Karpas-422 (cell line): ENCODE results near the gene TPCN2. TPM values are rescaled to one million over a fixed set of nuclear protein-coding genes. Genes with fewer than 3 reads are reported as not detected.

ENCODE experiments used
- DNase-seq: peaks from one replicate; pipeline ENCODE4 v3.0.0-alpha.2; 2015
- H2AFZ ChIP-seq: fragments of 200-600 bp; sonication (generic); 2 replicates; pipeline ENCODE4 v1.6.1; 2014; ENCODE audit warnings: antibody characterized with exemption, low read length, mixed read lengths
- H3K27ac ChIP-seq: fragments of 200-600 bp; sonication (generic); 2 replicates; pipeline ENCODE4 v1.5.1; 2014; ENCODE audit warnings: mild to moderate bottlenecking, low read length, moderate library complexity
- H3K27me3 ChIP-seq: fragments of 200-600 bp; sonication (generic); 2 replicates; pipeline ENCODE4 v1.6.1; 2014; ENCODE audit warnings: low read length, mixed read lengths
- H3K36me3 ChIP-seq: fragments of 200-600 bp; sonication (generic); 2 replicates; pipeline ENCODE4 v1.6.1; 2014; ENCODE audit warnings: low read length, mixed read lengths; ENCODE audit not compliant: insufficient read depth
- H3K4me1 ChIP-seq: fragments of 200-600 bp; sonication (generic); 2 replicates; pipeline ENCODE4 v1.6.1; 2014; ENCODE audit warnings: mild to moderate bottlenecking, low read length, mixed read lengths
- H3K4me2 ChIP-seq: fragments of 200-600 bp; sonication (generic); 2 replicates; pipeline ENCODE4 v1.6.1; 2014; ENCODE audit warnings: low read length, low read depth, mild to moderate bottlenecking; ENCODE audit not compliant: poor library complexity, severe bottlenecking
- H3K4me3 ChIP-seq: fragments of 200-600 bp; sonication (generic); 2 replicates; pipeline ENCODE4 v1.5.1; 2014; ENCODE audit warnings: mild to moderate bottlenecking, antibody characterized with exemption, low read length, mixed read lengths
- H3K79me2 ChIP-seq: fragments of 200-600 bp; sonication (generic); 2 replicates; pipeline ENCODE4 v1.6.1; 2014; ENCODE audit warnings: mild to moderate bottlenecking, low read length, mixed read lengths
- H3K9ac ChIP-seq: fragments of 200-600 bp; sonication (generic); 2 replicates; pipeline ENCODE4 v1.6.0; 2014; ENCODE audit warnings: low read length
- H3K9me2 ChIP-seq: fragments of 200-600 bp; sonication (generic), shearing (Covaris generic); replicated peaks from 2 replicates; pipeline ENCODE4 v1.6.0; 2014; ENCODE audit warnings: mild to moderate bottlenecking, low read length, moderate library complexity; ENCODE audit not compliant: insufficient read depth
- H3K9me3 ChIP-seq: fragments of 300-700, 200-600 bp; sonication (generic); 2 replicates; pipeline ENCODE4 v1.6.1; 2014; ENCODE audit warnings: low read length, mixed read lengths
- H4K20me1 ChIP-seq: fragments of 200-600 bp; sonication (generic); 2 replicates; pipeline ENCODE4 v1.6.1; 2014; ENCODE audit warnings: mild to moderate bottlenecking, antibody characterized with exemption, low read length, low read depth; ENCODE audit not compliant: insufficient read depth
- total RNA-seq: library from RNA; depleted of rRNA; stranded (reverse); fragments of >200 nt; shearing (Covaris generic); gene quantifications from 2 replicates; pipeline ENCODE4 v1.2.3, GENCODE V29; 2014; ENCODE audit warnings: low replicate concordance

TPCN2 gene
- total RNA-seq, 1 experiment from 2014 or later = 37.6 TPM

- no peak for DNase-seq
- no peaks in the 10 kb centered on the region for H3K9me3 ChIP-seq
- no peaks in the 10 kb centered on the region for H3K36me3 ChIP-seq
- H3K4me3 ChIP-seq = no peak overlapping the region
- no peak overlapping the region for H2AFZ ChIP-seq
- H4K20me1 ChIP-seq = 0 out of 2 replicates have a peak, but pooled peaks cover 4% of the 10 kb centered on the region
- no peak overlapping the region for H3K27ac ChIP-seq
- no peaks in the 10 kb centered on the region for H3K4me1 ChIP-seq
- no peak overlapping the region for H3K9ac ChIP-seq
- H3K9me2 ChIP-seq = no peaks in the 10 kb centered on the region
- H3K4me2 ChIP-seq = no peak overlapping the region
- H3K79me2 ChIP-seq = no peaks in the 10 kb centered on the region
- H3K27me3 ChIP-seq = no peaks in the 10 kb centered on the region
Observed at GRCh38 chr11:69160296-69161116, 111.8 kb downstream of the TPCN2 start.

GRCh38 chr11:69161117-69161407 lies 112.3 kb downstream of the TPCN2 start:
- Histone ChIP-seq H3K27ac (no peak overlapping the region), H3K4me2 (no peak overlapping the region), H3K9me3 (no peaks in the 10 kb centered on the region), H3K79me2 (no peaks in the 10 kb centered on the region), H4K20me1 (0 out of 2 replicates have a peak, but pooled peaks cover 4% of the 10 kb centered on the region), H2AFZ (no peak overlapping the region), H3K27me3 (no peaks in the 10 kb centered on the region), H3K4me1 (no peaks in the 10 kb centered on the region), H3K9ac (no peak overlapping the region), H3K36me3 (no peaks in the 10 kb centered on the region), H3K9me2 (no peaks in the 10 kb centered on the region), H3K4me3 (no peak overlapping the region)
- no peak for DNase-seq

GRCh38 chr11:69162505-69162904 lies 113.8 kb downstream of the TPCN2 start:
- DNase-seq = no peak
- H3K9me2 ChIP-seq = no peaks in the 10 kb centered on the region
- no peak overlapping the region for H3K27ac ChIP-seq
- H2AFZ ChIP-seq = no peak overlapping the region
- H3K4me2 ChIP-seq = no peak overlapping the region
- 0 out of 2 replicates have a peak, but pooled peaks cover 4% of the 10 kb centered on the region for H4K20me1 ChIP-seq
- no peak overlapping the region for H3K9ac ChIP-seq
- H3K9me3 ChIP-seq = no peaks in the 10 kb centered on the region
- peaks cover 6% of the 10 kb centered on the region for H3K4me1 ChIP-seq
- H3K27me3 ChIP-seq = no peaks in the 10 kb centered on the region
- H3K79me2 ChIP-seq = no peaks in the 10 kb centered on the region
- H3K36me3 ChIP-seq = no peaks in the 10 kb centered on the region
- no peak overlapping the region for H3K4me3 ChIP-seq

- Histone ChIP-seq H4K20me1 (0 out of 2 replicates have a peak, but pooled peaks cover 4% of the 10 kb centered on the region), H3K9me3 (no peaks in the 10 kb centered on the region), H3K79me2 (no peaks in the 10 kb centered on the region), H3K27ac (no peak overlapping the region), H3K9me2 (no peaks in the 10 kb centered on the region), H2AFZ (no peak overlapping the region), H3K4me2 (no peak overlapping the region), H3K4me1 (peaks cover 6% of the 10 kb centered on the region), H3K9ac (no peak overlapping the region), H3K27me3 (no peaks in the 10 kb centered on the region), H3K4me3 (no peak overlapping the region), H3K36me3 (no peaks in the 10 kb centered on the region)
- DNase-seq = no peak
Observed at GRCh38 chr11:69163842-69164241, 115.1 kb downstream of the TPCN2 start.

GRCh38 chr11:69164824-69165223 lies 116.1 kb downstream of the TPCN2 start:
- no peaks in the 10 kb centered on the region for H3K9me3 ChIP-seq
- H3K9ac ChIP-seq = no peak overlapping the region
- H3K4me2 ChIP-seq = no peak overlapping the region
- H3K79me2 ChIP-seq = no peaks in the 10 kb centered on the region
- H3K27me3 ChIP-seq = no peaks in the 10 kb centered on the region
- H3K4me1 ChIP-seq = peaks cover 6% of the 10 kb centered on the region
- H3K4me3 ChIP-seq = no peak overlapping the region
- H2AFZ ChIP-seq = no peak overlapping the region
- 0 out of 2 replicates have a peak, but pooled peaks cover 4% of the 10 kb centered on the region for H4K20me1 ChIP-seq
- H3K9me2 ChIP-seq = no peaks in the 10 kb centered on the region
- DNase-seq = no peak
- no peak overlapping the region for H3K27ac ChIP-seq
- H3K36me3 ChIP-seq = no peaks in the 10 kb centered on the region

GRCh38 chr11:69165775-69166174 lies 117.0 kb downstream of the TPCN2 start:
- Histone ChIP-seq H3K27me3 (no peaks in the 10 kb centered on the region), H4K20me1 (0 out of 2 replicates have a peak, but pooled peaks cover 4% of the 10 kb centered on the region), H3K9ac (no peak overlapping the region), H3K36me3 (no peaks in the 10 kb centered on the region), H2AFZ (no peak overlapping the region), H3K79me2 (no peaks in the 10 kb centered on the region), H3K9me2 (no peaks in the 10 kb centered on the region), H3K4me2 (no peak overlapping the region), H3K9me3 (no peaks in the 10 kb centered on the region), H3K4me3 (no peak overlapping the region), H3K4me1 (peaks cover 6% of the 10 kb centered on the region), H3K27ac (no peak overlapping the region)
- DNase-seq = no peak

GRCh38 chr11:69166218-69167115 lies 117.7 kb downstream of the TPCN2 start:
- no peak overlapping the region for H2AFZ ChIP-seq
- no peak overlapping the region for H3K4me3 ChIP-seq
- peak overlapping the region; percentile 5 for H3K4me2 ChIP-seq
- no peaks in the 10 kb centered on the region for H3K9me3 ChIP-seq
- H3K27ac ChIP-seq = no peak overlapping the region
- H4K20me1 ChIP-seq = no peaks in the 10 kb centered on the region
- no peaks in the 10 kb centered on the region for H3K27me3 ChIP-seq
- no peaks in the 10 kb centered on the region for H3K36me3 ChIP-seq
- no peaks in the 10 kb centered on the region for H3K79me2 ChIP-seq
- DNase-seq = peak; percentile 64
- no peaks in the 10 kb centered on the region for H3K9me2 ChIP-seq
- H3K4me1 ChIP-seq = peaks cover 6% of the 10 kb centered on the region
- H3K9ac ChIP-seq = no peak overlapping the region
